Keratinocyte (primary cell): Measurements from ENCODE around the gene ZFYVE28.

Experiments used
- EZH2 ChIP-seq: IDR thresholded peaks from one replicate; pipeline ENCODE4 v1.6.1; 2012; ENCODE audit warnings: inconsistent platforms, mild to moderate bottlenecking, low read length, moderate library complexity
- TF ChIP-seq, protein P1 (sequence below), 3 experiments: IDR thresholded peaks in 1 of 3; conservative IDR thresholded peaks in 1 of 3; optimal IDR thresholded peaks in 1 of 3; 2 replicates in 2 of 3; 3 replicates in 1 of 3; pipeline versions ENCODE3 to v1.5.1; 2011; ENCODE audit warnings: low read length in 3 of 3, mild to moderate bottlenecking in 3 of 3, moderate library complexity in 2 of 3, control low read depth in 1 of 3, inconsistent platforms in 1 of 3; ENCODE audit not compliant: insufficient read depth in 2 of 3; ENCODE audit errors: extremely low read depth in 1 of 3

DNA sequence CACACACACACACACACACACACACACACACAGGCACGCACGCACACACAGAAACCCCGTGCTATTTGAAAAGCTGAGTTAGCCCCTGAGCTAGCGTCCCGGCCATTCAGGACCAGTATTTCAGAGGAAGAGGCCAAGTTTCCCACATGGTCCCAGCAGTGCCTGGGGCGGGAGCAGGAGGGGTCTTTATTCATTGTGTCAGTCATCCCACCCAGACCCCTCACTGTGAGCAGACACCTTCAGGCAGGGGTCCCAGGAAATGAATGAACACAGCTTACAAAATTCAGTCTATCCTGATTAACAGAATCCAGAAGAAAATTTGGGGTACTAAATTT is 58.1 kb downstream of the ZFYVE28 start:
- TF ChIP-seq, protein P1, sequence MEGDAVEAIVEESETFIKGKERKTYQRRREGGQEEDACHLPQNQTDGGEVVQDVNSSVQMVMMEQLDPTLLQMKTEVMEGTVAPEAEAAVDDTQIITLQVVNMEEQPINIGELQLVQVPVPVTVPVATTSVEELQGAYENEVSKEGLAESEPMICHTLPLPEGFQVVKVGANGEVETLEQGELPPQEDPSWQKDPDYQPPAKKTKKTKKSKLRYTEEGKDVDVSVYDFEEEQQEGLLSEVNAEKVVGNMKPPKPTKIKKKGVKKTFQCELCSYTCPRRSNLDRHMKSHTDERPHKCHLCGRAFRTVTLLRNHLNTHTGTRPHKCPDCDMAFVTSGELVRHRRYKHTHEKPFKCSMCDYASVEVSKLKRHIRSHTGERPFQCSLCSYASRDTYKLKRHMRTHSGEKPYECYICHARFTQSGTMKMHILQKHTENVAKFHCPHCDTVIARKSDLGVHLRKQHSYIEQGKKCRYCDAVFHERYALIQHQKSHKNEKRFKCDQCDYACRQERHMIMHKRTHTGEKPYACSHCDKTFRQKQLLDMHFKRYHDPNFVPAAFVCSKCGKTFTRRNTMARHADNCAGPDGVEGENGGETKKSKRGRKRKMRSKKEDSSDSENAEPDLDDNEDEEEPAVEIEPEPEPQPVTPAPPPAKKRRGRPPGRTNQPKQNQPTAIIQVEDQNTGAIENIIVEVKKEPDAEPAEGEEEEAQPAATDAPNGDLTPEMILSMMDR (optimal IDR thresholded peaks at IDR 0.05 in 1 of 3, IDR thresholded peaks at IDR 0.05 in 1 of 3, conservative IDR thresholded peaks at IDR 0.05 in 1 of 3; ENCODE audit: extremely low read depth in 1 of 3, insufficient read depth in 2 of 3, low read length in 3 of 3) = no peak
- TF ChIP-seq EZH2 = no peak
